ENCODE data around the gene PPARD. TPM values are rescaled to one million over a fixed set of nuclear protein-coding genes. Genes with fewer than 3 reads are reported as not detected.
A peak's percentile ranks its signal among the peaks of the same experiment; 100 is the strongest.

PPARD gene
- total RNA-seq (2021; ENCODE audit: unreplicated experiment): 38.4 TPM
- 49.8 and 55.1 TPM in 2 replicates for polyA plus RNA-seq (2012)
- percentile 78 among the genes with signal in this experiment for Bru-seq, nascent RNA
- percentile 85 among the genes with signal in this experiment for BruChase-seq, experiment 1, labeled RNA remaining after a 6-hour chase
- BruChase-seq, experiment 2, labeled RNA remaining after a 2-hour chase: percentile 83 among the genes with signal in this experiment
- long read RNA-seq, partial matches to known transcripts: 13 of 22 reads
- long read RNA-seq, other reads (novel, unspliced or antisense): 7 of 22 reads

DNA sequence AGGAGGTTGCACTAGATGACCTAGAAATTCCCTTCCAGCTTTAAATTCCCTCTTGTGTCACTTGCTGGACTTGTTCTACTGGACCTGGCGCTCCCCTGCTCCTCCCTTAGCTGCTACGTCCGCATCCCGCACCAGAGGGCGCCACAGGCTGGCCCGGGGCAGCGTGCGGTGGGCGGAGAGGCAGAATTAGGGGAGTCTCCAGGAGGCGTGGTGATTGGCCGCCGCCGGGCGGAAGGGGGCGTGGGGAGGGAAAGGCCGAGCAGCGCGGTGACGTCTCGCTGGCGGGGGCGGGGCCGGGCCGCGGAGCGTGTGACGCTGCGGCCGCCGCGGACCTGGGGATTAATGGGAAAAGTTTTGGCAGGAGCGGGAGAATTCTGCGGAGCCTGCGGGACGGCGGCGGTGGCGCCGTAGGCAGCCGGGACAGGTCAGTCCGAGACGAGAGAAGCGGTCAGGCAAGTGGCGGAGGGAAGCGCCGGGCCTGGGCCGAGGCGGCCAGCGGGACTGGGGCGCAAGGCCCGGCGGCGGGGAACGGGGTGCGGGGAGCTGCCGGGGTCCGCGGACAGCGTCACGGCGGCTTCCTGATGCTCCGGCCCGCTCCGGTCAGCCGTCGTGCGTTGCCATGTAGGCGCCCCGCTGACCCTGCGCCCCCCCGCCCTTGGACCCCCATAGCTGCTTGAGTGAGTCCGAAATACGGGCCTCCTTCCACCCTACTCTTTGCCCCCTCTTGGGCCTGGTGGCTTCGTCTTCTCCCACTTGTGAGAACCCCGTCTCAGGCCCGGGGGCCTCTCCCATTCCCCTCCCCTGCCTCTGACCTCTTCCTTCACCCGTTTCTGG is at the start of gene PPARD:
PPARD (plus strand) TSS at position 301 of the 834 bp plus-strand sequence. CDS start 68,530 bp downstream, outside the sequence.
- Histone ChIP-seq H3K4me2 (ENCODE audit: low read length) (peak within 1 kb of the TSS; percentile 91), H3K4me1 (ENCODE audit: control insufficient read depth in 1 of 2, insufficient read depth in 2 of 2, low read length in 2 of 2) (peaks cover 16 to 27% of the 10 kb centered on the region in 2 experiments; a peak in 3 of 4 replicates), H3K4me3 (replicated peaks in 1 of 2; ENCODE audit: low read depth in 1 of 2, low read length in 2 of 2) (peak within 1 kb of the TSS; percentile 79 to 90), H4K20me1 (ENCODE audit: insufficient read depth) (no peaks in the 10 kb centered on the region), H3K9me2 (ENCODE audit: insufficient read depth) (no peaks in the 10 kb centered on the region), H3K36me3 (ENCODE audit: control insufficient read depth in 1 of 2, insufficient read depth in 2 of 2, low read length in 2 of 2) (peaks cover 5 to 13% of the 10 kb centered on the region in 2 experiments; a peak in 3 of 4 replicates), H3K27ac (ENCODE audit: low read depth, low read length) (peak within 1 kb of the TSS; percentile 55), H3K9ac (ENCODE audit: low read length) (peak within 1 kb of the TSS; percentile 93), H3K9me3 (ENCODE audit: control insufficient read depth in 1 of 2, insufficient read depth in 1 of 2, low read depth in 1 of 2, low read length in 2 of 2) (no peaks in the 10 kb centered on the region), H3K27me3 (ENCODE audit: insufficient read depth, low read length) (no peaks in the 10 kb centered on the region), H3K79me2 (ENCODE audit: insufficient read depth, low read length) (peaks cover 46% of the 10 kb centered on the region), H2AFZ (ENCODE audit: low read depth, low read length, poor library complexity, severe bottlenecking) (peak within 1 kb of the TSS; percentile 97)
- RAD21 ChIA-PET (ENCODE audit: low non-redundant PET in 1 of 2, low total read pairs in 2 of 2, uncharacterized antibody in 2 of 2, unreplicated experiment in 2 of 2): interaction anchor here (0.8 to 2.0 kb wide), 10 partner anchors 10 to 180 kb away, joined by 3 to 30 read pairs (median 5); partner anchors contain the start of genes DEF6 (in 1 of the 2) and RPL10A (in 1 of the 2)
- POLR2A ChIA-PET: interaction anchor here (1.0 to 2.6 kb wide), 7 partner anchors 10 to 131 kb away, joined by 3 to 17 read pairs (median 4); partner anchors contain the start of gene RPL10A
- CTCF ChIA-PET: interaction anchor here (0.6 to 3.0 kb wide), 27 partner anchors 9 to 257 kb away, joined by 3 to 120 read pairs (median 5); partner anchors contain the start of genes DEF6, FANCE and RPL10A
- peak; percentile 92 for ATAC-seq
- intact Hi-C loops (cut with micrococcal nuclease): loop anchor here (1.0 to 5.0 kb wide), 5 partner anchors 46 to 126 kb away; partner anchors contain the start of genes DEF6 and RPL10A
- DNase-seq (ENCODE audit: low read depth, low spot score): peak; percentile 90
- peak; percentile 84; the same call in 1 of the 2 replicates for TF ChIP-seq SP1 (IDR thresholded peaks at IDR 0.05; ENCODE audit: low read depth)
- TF ChIP-seq ZFX (IDR thresholded peaks at IDR 0.05): peak; percentile 74
- peak; percentile 88 for TF ChIP-seq POLR2AphosphoS5 (IDR thresholded peaks at IDR 0.05; ENCODE audit: low read depth, low read length)
- TF ChIP-seq JUND (IDR thresholded peaks at IDR 0.05): no peak
- TF ChIP-seq YY1 (IDR thresholded peaks at IDR 0.05; ENCODE audit: extremely low read depth, insufficient replicate concordance, low read depth, low read length): peak; percentile 76
- peak; percentile 95 for TF ChIP-seq EGR1 (IDR thresholded peaks at IDR 0.05; ENCODE audit: low read depth)
- TF ChIP-seq, protein P1, sequence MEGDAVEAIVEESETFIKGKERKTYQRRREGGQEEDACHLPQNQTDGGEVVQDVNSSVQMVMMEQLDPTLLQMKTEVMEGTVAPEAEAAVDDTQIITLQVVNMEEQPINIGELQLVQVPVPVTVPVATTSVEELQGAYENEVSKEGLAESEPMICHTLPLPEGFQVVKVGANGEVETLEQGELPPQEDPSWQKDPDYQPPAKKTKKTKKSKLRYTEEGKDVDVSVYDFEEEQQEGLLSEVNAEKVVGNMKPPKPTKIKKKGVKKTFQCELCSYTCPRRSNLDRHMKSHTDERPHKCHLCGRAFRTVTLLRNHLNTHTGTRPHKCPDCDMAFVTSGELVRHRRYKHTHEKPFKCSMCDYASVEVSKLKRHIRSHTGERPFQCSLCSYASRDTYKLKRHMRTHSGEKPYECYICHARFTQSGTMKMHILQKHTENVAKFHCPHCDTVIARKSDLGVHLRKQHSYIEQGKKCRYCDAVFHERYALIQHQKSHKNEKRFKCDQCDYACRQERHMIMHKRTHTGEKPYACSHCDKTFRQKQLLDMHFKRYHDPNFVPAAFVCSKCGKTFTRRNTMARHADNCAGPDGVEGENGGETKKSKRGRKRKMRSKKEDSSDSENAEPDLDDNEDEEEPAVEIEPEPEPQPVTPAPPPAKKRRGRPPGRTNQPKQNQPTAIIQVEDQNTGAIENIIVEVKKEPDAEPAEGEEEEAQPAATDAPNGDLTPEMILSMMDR (IDR thresholded peaks at IDR 0.05 in 2 of 3, conservative IDR thresholded peaks at IDR 0.05 in 1 of 3; ENCODE audit: borderline replicate concordance in 1 of 3, insufficient read depth in 1 of 3, low read depth in 2 of 3, low read length in 2 of 3): peak; percentile 97 to 98 (median 98)
- TF ChIP-seq CBX3 (IDR thresholded peaks at IDR 0.05; ENCODE audit: low read depth): peak; percentile 63; the same call in 1 of the 2 replicates
- peak; percentile 47 for TF ChIP-seq POLR2A (IDR thresholded peaks at IDR 0.05; ENCODE audit: borderline replicate concordance, extremely low read depth, insufficient read depth, insufficient read length)
- TF ChIP-seq RAD21 (IDR thresholded peaks at IDR 0.05; ENCODE audit: low read depth): peak; percentile 100
- no peak for TF ChIP-seq EZH2phosphoT487 (IDR thresholded peaks at IDR 0.05; ENCODE audit: borderline replicate concordance)
- BruUV-seq (replicated peaks): no TSS peak
